K562 (cell line): ENCODE results near the gene CST6. TPM values are rescaled to one million over a fixed set of nuclear protein-coding genes. Genes with fewer than 3 reads are reported as not detected.
A peak's percentile ranks its signal among the peaks of the same experiment; 100 is the strongest.
"Not testable (repeated sequence)": the region's sequence is repeated elsewhere in the genome, so short reads cannot be mapped to it uniquely, and the experiment has no call there.

Experiments used
- ATAC-seq: fragments of 200-7000 bp; cut with Tn5 transposase; 3 replicates; pipeline ENCODE4 v1.9.1; 2020; ENCODE audit warnings: moderate library complexity
- BruUV-seq: library from RNA; stranded (reverse); fragments of 400-500 nt; replicated peaks from 2 replicates; lab custom pipeline; 2021; lab: Mats Ljungman, UMichigan
- CTCF ChIA-PET: fragments of 300-600 bp; formaldehyde crosslinking; extraction: SDS; loops from one replicate; lab custom pipeline; 2021; ENCODE audit warnings: low intra/inter-chr PET ratio; lab: Yijun Ruan, JAX
- POLR2A ChIA-PET: fragments of 300-600, 350-650 bp; sonication (Branson Sonifier 250); formaldehyde crosslinking; extraction: SDS; loops from one replicate; lab custom pipeline; 2021; ENCODE audit warnings: antibody characterized with exemption, inconsistent platforms; lab: Yijun Ruan, JAX
- DNase-seq, 4 experiments: peaks; one replicate each; pipeline versions ENCODE4 v3.0.0 to v3.0.0-alpha.2; 2011 to 2018; ENCODE audit warnings: low spot score in 3 of 4, mixed read lengths in 3 of 4; ENCODE audit errors: extremely low read depth in 1 of 4
- FAIRE-seq: peaks from 2 replicates; lab custom pipeline; 2011; peaks lifted over from hg19 to GRCh38; lab: Jason Lieb, UNC
- H2AFZ ChIP-seq: 2 replicates; pipeline ENCODE4 v1.6.0; 2011; ENCODE audit warnings: low read depth, low read length, control low read depth, inconsistent platforms
- H3K27ac ChIP-seq: fragments of 200-600 bp; 3 replicates; pipeline ENCODE4 v1.8.0; 2011; ENCODE audit warnings: low read depth, mild to moderate bottlenecking, control low read depth, inconsistent platforms, low read length, moderate library complexity, mixed read lengths; ENCODE audit errors: extremely low read depth
- H3K27me3 ChIP-seq, 2 experiments: fragments of 300-600 bp in 1 of 2; 2 replicates in 1 of 2; 3 replicates in 1 of 2; pipeline versions ENCODE4 v1.6.0 to v1.8.0; 2011; ENCODE audit warnings: inconsistent platforms in 2 of 2, low read length in 2 of 2, mild to moderate bottlenecking in 1 of 2, mixed read lengths in 1 of 2, moderate library complexity in 1 of 2; ENCODE audit not compliant: control insufficient read depth in 2 of 2, insufficient read depth in 2 of 2
- H3K36me3 ChIP-seq: fragments of 300-600 bp; 3 replicates; pipeline ENCODE4 v1.8.0; 2011; ENCODE audit warnings: mild to moderate bottlenecking, low read length, inconsistent platforms; ENCODE audit not compliant: control insufficient read depth, insufficient read depth
- H3K4me1 ChIP-seq, 2 experiments: fragments of 200-600 bp in 1 of 2; replicated peaks in 1 of 2; 2 replicates in 1 of 2; 3 replicates in 1 of 2; pipeline versions ENCODE4 v1.5.1 to v1.8.0; 2011; ENCODE audit warnings: inconsistent platforms in 2 of 2, low read length in 2 of 2, mild to moderate bottlenecking in 1 of 2, mixed read lengths in 1 of 2, moderate library complexity in 1 of 2; ENCODE audit not compliant: control insufficient read depth in 2 of 2, insufficient read depth in 2 of 2
- H3K4me2 ChIP-seq: 2 replicates; pipeline ENCODE4 v1.6.1; 2011; ENCODE audit warnings: low read length, control low read depth, inconsistent platforms, mixed read lengths; ENCODE audit not compliant: insufficient read depth
- H3K4me3 ChIP-seq: fragments of 200-600 bp; sonication (generic), shearing (Covaris generic); 2 replicates; pipeline ENCODE4 v1.5.1; 2016; ENCODE audit warnings: control low read depth, inconsistent platforms
- H3K79me2 ChIP-seq: fragments of 200-600 bp; 3 replicates; pipeline ENCODE4 v1.8.0; 2011; ENCODE audit warnings: low read length, inconsistent platforms; ENCODE audit not compliant: control insufficient read depth, insufficient read depth
- H3K9ac ChIP-seq, 2 experiments: 2 replicates each; pipeline versions ENCODE4 v1.6.0 to v1.6.1; 2011; ENCODE audit warnings: low read depth in 2 of 2, low read length in 2 of 2, control low read depth in 1 of 2, inconsistent platforms in 1 of 2, mild to moderate bottlenecking in 1 of 2, mixed read lengths in 1 of 2; ENCODE audit not compliant: insufficient read depth in 1 of 2
- H3K9me1 ChIP-seq: one replicate; pipeline ENCODE4 v1.6.0; 2011; ENCODE audit warnings: inconsistent platforms, mild to moderate bottlenecking, low read length, moderate library complexity; ENCODE audit not compliant: control insufficient read depth, insufficient read depth
- H3K9me3 ChIP-seq: replicated peaks from 2 replicates; pipeline ENCODE4 v1.5.1; 2011; ENCODE audit warnings: low read depth, low read length, inconsistent platforms; ENCODE audit not compliant: control insufficient read depth, insufficient read depth
- H4K20me1 ChIP-seq: replicated peaks from 2 replicates; pipeline ENCODE4 v1.6.1; 2011; ENCODE audit warnings: low read length, inconsistent platforms, mixed read lengths; ENCODE audit not compliant: control insufficient read depth, insufficient read depth
- BHLHE40 ChIP-seq: IDR thresholded peaks from 2 replicates; pipeline ENCODE4 v1.6.1; 2011; ENCODE audit warnings: low read length, improper control_type of control experiment
- E2F6 ChIP-seq, 2 experiments: IDR thresholded peaks; 2 replicates each; pipeline ENCODE4 v1.6.1; 2011; ENCODE audit warnings: borderline replicate concordance in 1 of 2, control low read depth in 1 of 2, low read depth in 1 of 2, low read length in 1 of 2, mild to moderate bottlenecking in 1 of 2, mixed read lengths in 1 of 2, moderate library complexity in 1 of 2; ENCODE audit not compliant: insufficient read depth in 1 of 2, insufficient read length in 1 of 2, poor library complexity in 1 of 2, severe bottlenecking in 1 of 2; ENCODE audit errors: extremely low read depth in 1 of 2
- EP400 ChIP-seq: fragments of 450-650 bp; IDR thresholded peaks from 2 replicates; pipeline ENCODE4 v1.6.1; 2017; ENCODE audit warnings: antibody characterized with exemption, mild to moderate bottlenecking, moderate library complexity
- FOSL1 ChIP-seq: fragments of 200-800 bp; sonication (Bioruptor generic); conservative IDR thresholded peaks from 2 replicates; pipeline ENCODE4 v1.6.1; 2016; ENCODE audit warnings: missing genetic modification characterization, missing compliant biosample characterization
- MAFG ChIP-seq: fragments of 450-650 bp; conservative IDR thresholded peaks from 2 replicates; pipeline ENCODE4 v1.6.1; 2016; ENCODE audit warnings: missing genetic modification characterization, missing compliant biosample characterization
- MYNN ChIP-seq, 2 experiments: sonication (generic); formaldehyde crosslinking in 1 of 2; IDR thresholded peaks; 2 replicates each; pipeline versions ENCODE4 v1.5.0 to v1.6.1; 2016 to 2020; ENCODE audit warnings: antibody characterized with exemption in 1 of 2, missing genetic modification reagents in 1 of 2
- SLC30A9 ChIP-seq: fragments of 250-450 bp; sonication (Bioruptor Pico); IDR thresholded peaks from 2 replicates; pipeline ENCODE4 v1.8.0; 2022; ENCODE audit warnings: mild to moderate bottlenecking, moderate library complexity
- ZKSCAN1 ChIP-seq: fragments of 150-350 bp; IDR thresholded peaks from 2 replicates; pipeline ENCODE4 v1.6.1; 2016; ENCODE audit warnings: low read depth, low read length
- WGBS: fragments of 100-300 bp; shearing (Covaris generic); methylation state at CpG from one replicate; pipeline ENCODE4 v1.1.6; 2016; ENCODE audit warnings: low coverage, mixed read lengths; ENCODE audit not compliant: insufficient coverage; ENCODE audit errors: missing lambda C conversion rate; 5-methylcytosine and 5-hydroxymethylcytosine counted together
- in situ Hi-C: fragments of 300-500 bp; cut with MboI; formaldehyde crosslinking; loops from 4 replicates; pipeline ENCODE4 v1.15.0; 2018; ENCODE audit warnings: inconsistent platforms, mixed read lengths
- intact Hi-C: fragments of 100-400 bp; cut with micrococcal nuclease; formaldehyde crosslinking; loops from 2 replicates; pipeline ENCODE4 v1.14.2; 2022
- polyA plus RNA-seq, 8 experiments: library from polyadenylated mRNA; depleted of rRNA in 4 of 8; stranded (reverse) in 5 of 8; unstranded in 3 of 8; fragments of >200 nt; fragmentation: Nextera tagmentation in 2 of 8; fragmentation: Illumina TruSeq in 1 of 8; extraction: Ambion mirVana in 2 of 8; extraction: Trizol in 1 of 8; gene quantifications; 2 replicates each; pipeline versions ENCODE4 v1.2.1 to v1.2.3, GENCODE V29; 2011 to 2014; ENCODE audit warnings: inconsistent platforms in 1 of 8, missing spikeins in 1 of 8
- total RNA-seq, 7 experiments: library from RNA; depleted of rRNA in 6 of 7; stranded (reverse); fragments of >200 nt in 6 of 7; fragmentation: Illumina TruSeq in 2 of 7; extraction: Trizol in 2 of 7; gene quantifications; 2 replicates each; pipeline versions ENCODE4 v1.2.1 to v1.2.3, GENCODE V29; 2011 to 2021; ENCODE audit warnings: low replicate concordance in 1 of 7
- TF ChIP-seq, protein P1 (sequence below): fragments of 250-450 bp; sonication (Bioruptor Pico); IDR thresholded peaks from 2 replicates; pipeline ENCODE4 v1.5.0; 2021

The CST6 gene
- total and polyA plus RNA-seq, 9 of the 15 experiments (the other 6 are each of a cell fraction or from before 2014, with no cell fraction given): not detected

GRCh38 chr11:66022401-66023185 lies 10.8 kb downstream of the CST6 start (continued):
- TF ChIP-seq MYNN (IDR thresholded peaks at IDR 0.05): 0 out of 2 replicates have a peak, but pooled peaks have one; percentile 20
- TF ChIP-seq MYNN (CRISPR knock-in tag; IDR thresholded peaks at IDR 0.05): no peak
- no peak for TF ChIP-seq FOSL1 (tag)
- TF ChIP-seq MAFG (tag): no peak
- TF ChIP-seq E2F6 (IDR thresholded peaks at IDR 0.05; ENCODE audit: borderline replicate concordance in 1 of 2, extremely low read depth in 1 of 2, insufficient read depth in 1 of 2, insufficient read length in 1 of 2, low read depth in 1 of 2, low read length in 1 of 2, poor library complexity in 1 of 2, severe bottlenecking in 1 of 2): peak; percentile 52 to 84
- 0 out of 2 replicates have a peak, but pooled peaks have one; percentile 20 for TF ChIP-seq BHLHE40
- no peak for TF ChIP-seq ZKSCAN1
- no peak for TF ChIP-seq SLC30A9 (CRISPR knock-in tag)
- TF ChIP-seq, protein P1, sequence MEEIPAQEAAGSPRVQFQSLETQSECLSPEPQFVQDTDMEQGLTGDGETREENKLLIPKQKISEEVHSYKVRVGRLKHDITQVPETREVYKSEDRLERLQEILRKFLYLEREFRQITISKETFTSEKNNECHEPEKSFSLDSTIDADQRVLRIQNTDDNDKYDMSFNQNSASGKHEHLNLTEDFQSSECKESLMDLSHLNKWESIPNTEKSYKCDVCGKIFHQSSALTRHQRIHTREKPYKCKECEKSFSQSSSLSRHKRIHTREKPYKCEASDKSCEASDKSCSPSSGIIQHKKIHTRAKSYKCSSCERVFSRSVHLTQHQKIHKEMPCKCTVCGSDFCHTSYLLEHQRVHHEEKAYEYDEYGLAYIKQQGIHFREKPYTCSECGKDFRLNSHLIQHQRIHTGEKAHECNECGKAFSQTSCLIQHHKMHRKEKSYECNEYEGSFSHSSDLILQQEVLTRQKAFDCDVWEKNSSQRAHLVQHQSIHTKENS: no peak
- TF ChIP-seq EP400: no peak

DNA sequence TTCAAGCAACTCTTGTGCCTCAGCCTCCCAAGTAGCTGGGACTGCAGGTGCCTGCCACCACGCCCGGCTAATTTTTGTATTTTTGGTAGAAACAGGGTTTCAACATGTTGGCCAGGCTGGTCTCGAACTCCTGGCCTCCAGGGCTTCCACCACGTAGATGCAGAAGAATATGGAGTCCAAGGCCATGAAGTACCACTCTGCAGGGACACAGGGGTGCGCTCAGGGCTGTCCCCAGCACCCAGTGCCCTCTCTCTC lies 11.3 kb downstream of the CST6 start:
- Histone ChIP-seq H3K9ac (peak overlapping the region in 1 of 2 experiments; percentile 54; a peak in 2 of 4 replicates), H3K4me1 (peaks cover 13 to 52% of the 10 kb centered on the region in 2 experiments), H2AFZ (peak overlapping the region; percentile 97; the same call in 1 of the 2 replicates)
- H3K27ac ChIP-seq, in situ Hi-C loops, H3K4me3 ChIP-seq, ATAC-seq, H3K79me2 ChIP-seq, H3K9me3 ChIP-seq, intact Hi-C loops, H3K27me3 ChIP-seq, DNase-seq, BruUV-seq, H3K9me1 ChIP-seq, H3K36me3 ChIP-seq, H3K4me2 ChIP-seq, H4K20me1 ChIP-seq: not testable (repeated sequence)
- POLR2A ChIA-PET: interaction anchor here (0.6 to 1.6 kb wide), 6 partner anchors 16 to 521 kb away, joined by 3 to 13 read pairs (median 3); partner anchors contain the start of genes BANF1 and CCDC85B
- peak; percentile 15 for FAIRE-seq
- 25% methylated on average over 5 of the region's 5 CpGs for WGBS
- CTCF ChIA-PET: interaction anchor here (0.5 to 1.3 kb wide), 2 partner anchors 34 to 609 kb away, joined by 4 to 6 read pairs; no protein-coding TSS in a partner anchor
